WTC11 (cell line): ENCODE results near the gene CEP20. TPM values are rescaled to one million over a fixed set of nuclear protein-coding genes. Genes with fewer than 3 reads are reported as not detected.

ENCODE experiments used
- ATAC-seq: fragments of 200-7000 bp; cut with Tn5 transposase; 2 replicates; pipeline ENCODE4 v1.10.0; 2021; ENCODE audit warnings: mild to moderate bottlenecking, moderate library complexity
- CTCF ChIA-PET: fragments of 300-600 bp; sonication (Branson Sonifier 250); formaldehyde crosslinking; loops from one replicate; lab custom pipeline; 2021; ENCODE audit warnings: antibody characterized with exemption; lab: Charles Lee
- POLR2A ChIA-PET: fragments of 350-600 bp; sonication (Branson Sonifier 250); formaldehyde crosslinking; loops from one replicate; lab custom pipeline; 2021; ENCODE audit warnings: antibody characterized with exemption; lab: Charles Lee
- DNase-seq: peaks from one replicate; pipeline ENCODE4 v3.0.0; 2021; ENCODE audit warnings: low spot score
- H3K27ac Mint-ChIP-seq: 2 replicates; pipeline ENCODE4 v1.8.0; 2021; ENCODE audit warnings: mixed read lengths
- H3K27me3 Mint-ChIP-seq: 2 replicates; pipeline ENCODE4 v1.8.0; 2021; ENCODE audit warnings: low read depth, mild to moderate bottlenecking, moderate library complexity, mixed read lengths
- H3K36me3 Mint-ChIP-seq: 2 replicates; pipeline ENCODE4 v1.8.0; 2021; ENCODE audit warnings: mixed read lengths
- H3K4me1 Mint-ChIP-seq: 2 replicates; pipeline ENCODE4 v1.8.0; 2022; ENCODE audit warnings: mixed read lengths
- H3K4me3 Mint-ChIP-seq: 2 replicates; pipeline ENCODE4 v1.8.0; 2021; ENCODE audit warnings: mild to moderate bottlenecking, moderate library complexity, mixed read lengths
- H3K9me3 Mint-ChIP-seq: 2 replicates; pipeline ENCODE4 v1.8.0; 2021; ENCODE audit warnings: mixed read lengths
- CREB1 ChIP-seq: sonication (generic); formaldehyde crosslinking; IDR thresholded peaks from 2 replicates; pipeline ENCODE4 v1.8.0; 2023; ENCODE audit warnings: mild to moderate bottlenecking, missing genetic modification reagents
- ELF4 ChIP-seq: sonication (generic); formaldehyde crosslinking; IDR thresholded peaks from 2 replicates; pipeline ENCODE4 v1.8.1; 2022; ENCODE audit warnings: low read depth, mild to moderate bottlenecking, moderate library complexity, missing genetic modification reagents
- EMX1 ChIP-seq: fragments of 250-450 bp; sonication (Bioruptor Pico); IDR thresholded peaks from 2 replicates; pipeline ENCODE4 v1.8.0; 2021; ENCODE audit warnings: mild to moderate bottlenecking
- JAZF1 ChIP-seq: fragments of 250-450 bp; sonication (Bioruptor Pico); IDR thresholded peaks from 2 replicates; pipeline ENCODE4 v1.9.0; 2021; ENCODE audit warnings: moderate library complexity, mild to moderate bottlenecking, inconsistent platforms
- JUN ChIP-seq: sonication (generic); formaldehyde crosslinking; IDR thresholded peaks from 2 replicates; pipeline ENCODE4 v1.8.0; 2023; ENCODE audit warnings: mild to moderate bottlenecking, missing genetic modification reagents
- NFATC4 ChIP-seq: fragments of 250-450 bp; sonication (Bioruptor Pico); IDR thresholded peaks from 2 replicates; pipeline ENCODE4 v1.9.0; 2021; ENCODE audit warnings: mild to moderate bottlenecking
- NR1H2 ChIP-seq: sonication (generic); formaldehyde crosslinking; IDR thresholded peaks from 2 replicates; pipeline ENCODE4 v1.9.0; 2021; ENCODE audit warnings: mild to moderate bottlenecking, moderate library complexity, missing genetic modification reagents
- NR3C1 ChIP-seq: sonication (generic); formaldehyde crosslinking; conservative IDR thresholded peaks from 2 replicates; pipeline ENCODE4 v1.8.1; 2023; ENCODE audit warnings: low read depth, mild to moderate bottlenecking, missing genetic modification reagents
- OVOL2 ChIP-seq: fragments of 250-450 bp; sonication (Bioruptor Pico); IDR thresholded peaks from 2 replicates; pipeline ENCODE4 v1.9.0; 2021; ENCODE audit warnings: mild to moderate bottlenecking, borderline replicate concordance
- RELA ChIP-seq: sonication (generic); formaldehyde crosslinking; IDR thresholded peaks from 2 replicates; pipeline ENCODE4 v1.8.1; 2022; ENCODE audit warnings: missing genetic modification reagents, mild to moderate bottlenecking, borderline replicate concordance
- SMAD3 ChIP-seq: sonication (generic); formaldehyde crosslinking; IDR thresholded peaks from 2 replicates; pipeline ENCODE4 v1.8.0; 2022; ENCODE audit warnings: missing genetic modification reagents, mild to moderate bottlenecking, borderline replicate concordance
- ZNF232 ChIP-seq: sonication (generic); formaldehyde crosslinking; IDR thresholded peaks from 2 replicates; pipeline ENCODE4 v1.8.0; 2022; ENCODE audit warnings: mild to moderate bottlenecking, missing genetic modification reagents
- ZNF263 ChIP-seq: sonication (generic); formaldehyde crosslinking; IDR thresholded peaks from 2 replicates; pipeline ENCODE4 v1.8.1; 2022; ENCODE audit warnings: low read depth, mild to moderate bottlenecking, moderate library complexity, missing genetic modification reagents
- ZNF317 ChIP-seq: sonication (generic); formaldehyde crosslinking; IDR thresholded peaks from 2 replicates; pipeline ENCODE4 v1.8.1; 2023; ENCODE audit warnings: low read depth, mild to moderate bottlenecking, moderate library complexity, missing genetic modification reagents, borderline replicate concordance
- ZNF671 ChIP-seq: fragments of 250-450 bp; sonication (Bioruptor Pico); IDR thresholded peaks from 2 replicates; pipeline ENCODE4 v1.8.0; 2021; ENCODE audit warnings: mild to moderate bottlenecking
- total RNA-seq: library from RNA; stranded (reverse); gene quantifications from 3 replicates; pipeline ENCODE4 v1.2.3, GENCODE V29; 2021
- TF ChIP-seq, protein P1 (sequence below): sonication (generic); formaldehyde crosslinking; IDR thresholded peaks from 2 replicates; pipeline ENCODE4 v1.8.1; 2023; ENCODE audit warnings: mild to moderate bottlenecking, moderate library complexity, missing genetic modification reagents
- TF ChIP-seq, protein P2 (sequence below): sonication (generic); formaldehyde crosslinking; IDR thresholded peaks from 2 replicates; pipeline ENCODE4 v1.8.0; 2023; ENCODE audit warnings: missing genetic modification reagents, mild to moderate bottlenecking, borderline replicate concordance
- TF ChIP-seq, protein P3 (sequence below): fragments of 250-450 bp; sonication (Bioruptor Pico); IDR thresholded peaks from 2 replicates; pipeline ENCODE4 v1.9.0; 2021; ENCODE audit warnings: mild to moderate bottlenecking
- TF ChIP-seq, protein P4 (sequence below): sonication (generic); formaldehyde crosslinking; IDR thresholded peaks from 2 replicates; pipeline ENCODE4 v1.8.1; 2022; ENCODE audit warnings: low read depth, missing genetic modification reagents, borderline replicate concordance
- TF ChIP-seq, protein P5 (sequence below): sonication (generic); formaldehyde crosslinking; IDR thresholded peaks from 2 replicates; pipeline ENCODE4 v1.8.0; 2023; ENCODE audit warnings: missing genetic modification reagents
- TF ChIP-seq, protein P6 (sequence below): sonication (generic); formaldehyde crosslinking; IDR thresholded peaks from 2 replicates; pipeline ENCODE4 v1.8.1; 2023; ENCODE audit warnings: mild to moderate bottlenecking, missing genetic modification reagents

CEP20 gene
- total RNA-seq, 1 experiment from 2014 or later: 39.1 TPM

DNA sequence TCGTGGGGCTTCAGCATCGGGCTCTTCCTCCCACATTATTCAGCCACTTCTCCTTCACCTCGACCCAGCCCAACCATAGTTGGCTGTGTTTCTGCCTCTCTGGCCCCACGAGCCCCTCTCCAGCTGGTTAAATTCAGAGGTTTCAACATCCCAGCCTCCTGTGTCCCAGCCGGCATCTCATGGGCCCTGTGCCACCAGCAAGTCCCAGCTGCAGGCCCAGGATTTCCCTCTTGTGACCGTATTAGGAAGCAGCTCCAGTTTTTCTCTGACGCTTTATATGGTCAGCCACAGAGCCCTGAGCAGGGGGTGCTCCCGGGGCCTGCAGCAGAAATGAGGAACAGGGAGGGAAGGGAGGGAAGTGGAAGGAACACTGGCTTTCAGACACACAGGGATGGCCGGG, 58.9 kb downstream of the CEP20 start:
- Mint-ChIP-seq H3K9me3 (no peaks in the 10 kb centered on the region), H3K27ac (no peak overlapping the region), H3K36me3 (no peaks in the 10 kb centered on the region), H3K4me3 (no peak overlapping the region), H3K4me1 (no peaks in the 10 kb centered on the region), H3K27me3 (no peaks in the 10 kb centered on the region)
- POLR2A ChIA-PET: interaction anchor here (1.2 kb wide), 1 partner anchor 11 kb away, joined by 3 read pairs; no protein-coding TSS in a partner anchor
- TF ChIP-seq NR3C1 (CRISPR knock-in tag): no peak
- TF ChIP-seq NFATC4 (CRISPR knock-in tag): no peak
- no peak for TF ChIP-seq ZNF232 (CRISPR knock-in tag)
- TF ChIP-seq SMAD3: no peak
- TF ChIP-seq ZNF671 (CRISPR knock-in tag): no peak
- TF ChIP-seq ZNF317 (CRISPR knock-in tag): no peak
- no peak for TF ChIP-seq EMX1 (CRISPR knock-in tag)
- TF ChIP-seq NR1H2 (CRISPR knock-in tag): no peak
- TF ChIP-seq, protein P1, sequence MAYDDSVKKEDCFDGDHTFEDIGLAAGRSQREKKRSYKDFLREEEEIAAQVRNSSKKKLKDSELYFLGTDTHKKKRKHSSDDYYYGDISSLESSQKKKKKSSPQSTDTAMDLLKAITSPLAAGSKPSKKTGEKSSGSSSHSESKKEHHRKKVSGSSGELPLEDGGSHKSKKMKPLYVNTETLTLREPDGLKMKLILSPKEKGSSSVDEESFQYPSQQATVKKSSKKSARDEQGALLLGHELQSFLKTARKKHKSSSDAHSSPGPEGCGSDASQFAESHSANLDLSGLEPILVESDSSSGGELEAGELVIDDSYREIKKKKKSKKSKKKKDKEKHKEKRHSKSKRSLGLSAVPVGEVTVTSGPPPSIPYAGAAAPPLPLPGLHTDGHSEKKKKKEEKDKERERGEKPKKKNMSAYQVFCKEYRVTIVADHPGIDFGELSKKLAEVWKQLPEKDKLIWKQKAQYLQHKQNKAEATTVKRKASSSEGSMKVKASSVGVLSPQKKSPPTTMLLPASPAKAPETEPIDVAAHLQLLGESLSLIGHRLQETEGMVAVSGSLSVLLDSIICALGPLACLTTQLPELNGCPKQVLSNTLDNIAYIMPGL (CRISPR knock-in tag): no peak
- TF ChIP-seq, protein P2, sequence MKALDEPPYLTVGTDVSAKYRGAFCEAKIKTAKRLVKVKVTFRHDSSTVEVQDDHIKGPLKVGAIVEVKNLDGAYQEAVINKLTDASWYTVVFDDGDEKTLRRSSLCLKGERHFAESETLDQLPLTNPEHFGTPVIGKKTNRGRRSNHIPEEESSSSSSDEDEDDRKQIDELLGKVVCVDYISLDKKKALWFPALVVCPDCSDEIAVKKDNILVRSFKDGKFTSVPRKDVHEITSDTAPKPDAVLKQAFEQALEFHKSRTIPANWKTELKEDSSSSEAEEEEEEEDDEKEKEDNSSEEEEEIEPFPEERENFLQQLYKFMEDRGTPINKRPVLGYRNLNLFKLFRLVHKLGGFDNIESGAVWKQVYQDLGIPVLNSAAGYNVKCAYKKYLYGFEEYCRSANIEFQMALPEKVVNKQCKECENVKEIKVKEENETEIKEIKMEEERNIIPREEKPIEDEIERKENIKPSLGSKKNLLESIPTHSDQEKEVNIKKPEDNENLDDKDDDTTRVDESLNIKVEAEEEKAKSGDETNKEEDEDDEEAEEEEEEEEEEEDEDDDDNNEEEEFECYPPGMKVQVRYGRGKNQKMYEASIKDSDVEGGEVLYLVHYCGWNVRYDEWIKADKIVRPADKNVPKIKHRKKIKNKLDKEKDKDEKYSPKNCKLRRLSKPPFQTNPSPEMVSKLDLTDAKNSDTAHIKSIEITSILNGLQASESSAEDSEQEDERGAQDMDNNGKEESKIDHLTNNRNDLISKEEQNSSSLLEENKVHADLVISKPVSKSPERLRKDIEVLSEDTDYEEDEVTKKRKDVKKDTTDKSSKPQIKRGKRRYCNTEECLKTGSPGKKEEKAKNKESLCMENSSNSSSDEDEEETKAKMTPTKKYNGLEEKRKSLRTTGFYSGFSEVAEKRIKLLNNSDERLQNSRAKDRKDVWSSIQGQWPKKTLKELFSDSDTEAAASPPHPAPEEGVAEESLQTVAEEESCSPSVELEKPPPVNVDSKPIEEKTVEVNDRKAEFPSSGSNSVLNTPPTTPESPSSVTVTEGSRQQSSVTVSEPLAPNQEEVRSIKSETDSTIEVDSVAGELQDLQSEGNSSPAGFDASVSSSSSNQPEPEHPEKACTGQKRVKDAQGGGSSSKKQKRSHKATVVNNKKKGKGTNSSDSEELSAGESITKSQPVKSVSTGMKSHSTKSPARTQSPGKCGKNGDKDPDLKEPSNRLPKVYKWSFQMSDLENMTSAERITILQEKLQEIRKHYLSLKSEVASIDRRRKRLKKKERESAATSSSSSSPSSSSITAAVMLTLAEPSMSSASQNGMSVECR (CRISPR knock-in tag): no peak
- TF ChIP-seq CREB1 (CRISPR knock-in tag): no peak
- TF ChIP-seq, protein P3, sequence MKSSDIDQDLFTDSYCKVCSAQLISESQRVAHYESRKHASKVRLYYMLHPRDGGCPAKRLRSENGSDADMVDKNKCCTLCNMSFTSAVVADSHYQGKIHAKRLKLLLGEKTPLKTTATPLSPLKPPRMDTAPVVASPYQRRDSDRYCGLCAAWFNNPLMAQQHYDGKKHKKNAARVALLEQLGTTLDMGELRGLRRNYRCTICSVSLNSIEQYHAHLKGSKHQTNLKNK (CRISPR knock-in tag): no peak
- TF ChIP-seq, protein P4, sequence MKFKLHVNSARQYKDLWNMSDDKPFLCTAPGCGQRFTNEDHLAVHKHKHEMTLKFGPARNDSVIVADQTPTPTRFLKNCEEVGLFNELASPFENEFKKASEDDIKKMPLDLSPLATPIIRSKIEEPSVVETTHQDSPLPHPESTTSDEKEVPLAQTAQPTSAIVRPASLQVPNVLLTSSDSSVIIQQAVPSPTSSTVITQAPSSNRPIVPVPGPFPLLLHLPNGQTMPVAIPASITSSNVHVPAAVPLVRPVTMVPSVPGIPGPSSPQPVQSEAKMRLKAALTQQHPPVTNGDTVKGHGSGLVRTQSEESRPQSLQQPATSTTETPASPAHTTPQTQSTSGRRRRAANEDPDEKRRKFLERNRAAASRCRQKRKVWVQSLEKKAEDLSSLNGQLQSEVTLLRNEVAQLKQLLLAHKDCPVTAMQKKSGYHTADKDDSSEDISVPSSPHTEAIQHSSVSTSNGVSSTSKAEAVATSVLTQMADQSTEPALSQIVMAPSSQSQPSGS (CRISPR knock-in tag): no peak
- no peak for TF ChIP-seq RELA (CRISPR knock-in tag)
- no peak for TF ChIP-seq ZNF263
- TF ChIP-seq, protein P5, sequence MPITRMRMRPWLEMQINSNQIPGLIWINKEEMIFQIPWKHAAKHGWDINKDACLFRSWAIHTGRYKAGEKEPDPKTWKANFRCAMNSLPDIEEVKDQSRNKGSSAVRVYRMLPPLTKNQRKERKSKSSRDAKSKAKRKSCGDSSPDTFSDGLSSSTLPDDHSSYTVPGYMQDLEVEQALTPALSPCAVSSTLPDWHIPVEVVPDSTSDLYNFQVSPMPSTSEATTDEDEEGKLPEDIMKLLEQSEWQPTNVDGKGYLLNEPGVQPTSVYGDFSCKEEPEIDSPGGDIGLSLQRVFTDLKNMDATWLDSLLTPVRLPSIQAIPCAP (CRISPR knock-in tag): no peak
- CTCF ChIA-PET: interaction anchor here (1.4 to 2.0 kb wide), 2 partner anchors 8 to 52 kb away, joined by 4 to 13 read pairs; no protein-coding TSS in a partner anchor
- ATAC-seq: peak; percentile 70
- peak; percentile 21 for DNase-seq

DNA sequence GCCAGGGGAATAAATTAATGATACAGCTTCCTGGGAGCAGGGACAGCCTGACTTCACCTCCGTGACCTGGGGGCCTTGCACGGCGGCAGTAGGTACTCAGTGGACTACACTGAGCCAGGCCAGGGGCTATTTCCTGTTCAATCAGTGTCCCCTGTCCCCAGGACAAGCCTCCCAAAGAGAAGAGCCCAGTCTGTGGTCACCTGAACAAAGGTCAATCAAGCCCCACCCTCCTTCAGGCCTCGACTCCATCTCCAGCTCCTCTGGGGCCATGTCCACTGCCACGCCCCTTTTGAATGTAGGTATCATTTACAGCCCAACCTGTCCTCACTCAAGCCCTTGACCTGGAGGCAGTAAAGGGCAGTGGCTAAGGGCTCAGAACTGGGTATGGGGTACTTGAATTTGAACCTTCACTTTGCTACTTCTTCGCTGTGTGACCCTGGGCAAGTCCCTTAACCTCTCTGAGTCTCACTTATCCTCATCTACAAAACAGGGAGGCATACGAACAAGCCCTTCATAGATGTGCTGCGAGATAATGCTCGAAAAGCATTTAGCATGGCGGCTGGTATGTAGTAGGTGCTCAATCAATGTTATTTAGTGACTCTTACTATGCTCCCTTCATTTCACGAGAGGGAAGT, 60.6 kb downstream of the CEP20 start:
- POLR2A ChIA-PET: no interaction called here
- ATAC-seq: no peak

More for the DNA sequence above, 60.6 kb downstream of the CEP20 start:
- H3K9me3 Mint-ChIP-seq: no peaks in the 10 kb centered on the region
- CTCF ChIA-PET: interaction anchor here (0.6 to 1.6 kb wide), 2 partner anchors 62 to 71 kb away, joined by 4 to 5 read pairs; no protein-coding TSS in a partner anchor
- DNase-seq: no peak
- H3K4me1 Mint-ChIP-seq: no peaks in the 10 kb centered on the region
- H3K27ac Mint-ChIP-seq: no peak overlapping the region
- H3K4me3 Mint-ChIP-seq: no peak overlapping the region
- no peaks in the 10 kb centered on the region for H3K27me3 Mint-ChIP-seq
- H3K36me3 Mint-ChIP-seq: no peaks in the 10 kb centered on the region
- TF ChIP-seq OVOL2 (CRISPR knock-in tag) (no peak), ELF4 (CRISPR knock-in tag) (no peak), JUN (CRISPR knock-in tag) (no peak), NR3C1 (CRISPR knock-in tag) (no peak), JAZF1 (CRISPR knock-in tag) (no peak)
- TF ChIP-seq, protein P6, sequence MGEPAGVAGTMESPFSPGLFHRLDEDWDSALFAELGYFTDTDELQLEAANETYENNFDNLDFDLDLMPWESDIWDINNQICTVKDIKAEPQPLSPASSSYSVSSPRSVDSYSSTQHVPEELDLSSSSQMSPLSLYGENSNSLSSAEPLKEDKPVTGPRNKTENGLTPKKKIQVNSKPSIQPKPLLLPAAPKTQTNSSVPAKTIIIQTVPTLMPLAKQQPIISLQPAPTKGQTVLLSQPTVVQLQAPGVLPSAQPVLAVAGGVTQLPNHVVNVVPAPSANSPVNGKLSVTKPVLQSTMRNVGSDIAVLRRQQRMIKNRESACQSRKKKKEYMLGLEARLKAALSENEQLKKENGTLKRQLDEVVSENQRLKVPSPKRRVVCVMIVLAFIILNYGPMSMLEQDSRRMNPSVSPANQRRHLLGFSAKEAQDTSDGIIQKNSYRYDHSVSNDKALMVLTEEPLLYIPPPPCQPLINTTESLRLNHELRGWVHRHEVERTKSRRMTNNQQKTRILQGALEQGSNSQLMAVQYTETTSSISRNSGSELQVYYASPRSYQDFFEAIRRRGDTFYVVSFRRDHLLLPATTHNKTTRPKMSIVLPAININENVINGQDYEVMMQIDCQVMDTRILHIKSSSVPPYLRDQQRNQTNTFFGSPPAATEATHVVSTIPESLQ (CRISPR knock-in tag): no peak
- TF ChIP-seq, protein P1 (CRISPR knock-in tag): no peak
